ENCODE data around the gene LMNTD2.

Gene LMNTD2

GRCh38 chr11:560305-561147, at the start of gene LMNTD2, which contains the start of gene RASSF7:
Gene LMNTD2 (minus strand): TSS chr11:560738. CDS start chr11:560716, 22 bp downstream.
Gene RASSF7 (plus strand): TSS chr11:560970. CDS start chr11:561769, 799 bp downstream.
- peaks cover 21% of the 10 kb centered on the region for H3K27me3 ChIP-seq (replicated peaks; ENCODE audit: control insufficient read depth, insufficient read depth, low read length)
- peak; percentile 95 for DNase-seq (ENCODE audit: low read depth)
- H3K4me1 ChIP-seq (ENCODE audit: control insufficient read depth, insufficient read depth, low read length) = no peaks in the 10 kb centered on the region
- no peaks in the 10 kb centered on the region for H3K9me3 ChIP-seq (ENCODE audit: control insufficient read depth, low read length)
- peak within 1 kb of the TSS; percentile 51 for H3K9ac ChIP-seq (ENCODE audit: low read length)
- peak within 1 kb of the TSS; percentile 78 for H3K4me3 ChIP-seq (ENCODE audit: low read length)
- no peaks in the 10 kb centered on the region for H3K36me3 ChIP-seq (ENCODE audit: control insufficient read depth, insufficient read depth, low read length, severe bottlenecking)

GRCh38 chr11:609341-609811, 48.8 kb upstream of the LMNTD2 start:
- no peaks in the 10 kb centered on the region for H3K27me3 ChIP-seq (replicated peaks; ENCODE audit: control insufficient read depth, insufficient read depth, low read length)
- H3K9me3 ChIP-seq (ENCODE audit: control insufficient read depth, low read length) = no peaks in the 10 kb centered on the region
- no peak for DNase-seq (ENCODE audit: low read depth)
- peaks cover 2% of the 10 kb centered on the region for H3K4me1 ChIP-seq (ENCODE audit: control insufficient read depth, insufficient read depth, low read length)
- H3K36me3 ChIP-seq (ENCODE audit: control insufficient read depth, insufficient read depth, low read length, severe bottlenecking) = peaks cover 82% of the 10 kb centered on the region
- no peak overlapping the region for H3K4me3 ChIP-seq (ENCODE audit: low read length)
- H3K9ac ChIP-seq (ENCODE audit: low read length) = no peak overlapping the region

- peaks cover 87% of the 10 kb centered on the region for H3K36me3 ChIP-seq (ENCODE audit: control insufficient read depth, insufficient read depth, low read length, severe bottlenecking)
- no peak overlapping the region for H3K9ac ChIP-seq (ENCODE audit: low read length)
- no peaks in the 10 kb centered on the region for H3K27me3 ChIP-seq (replicated peaks; ENCODE audit: control insufficient read depth, insufficient read depth, low read length)
- H3K4me1 ChIP-seq (ENCODE audit: control insufficient read depth, insufficient read depth, low read length) = no peaks in the 10 kb centered on the region
- H3K4me3 ChIP-seq (ENCODE audit: low read length) = no peak overlapping the region
- H3K9me3 ChIP-seq (ENCODE audit: control insufficient read depth, low read length) = no peaks in the 10 kb centered on the region
- no peak for DNase-seq (ENCODE audit: low read depth)
These were observed 48.3 kb upstream of the LMNTD2 start for GRCh38 chr11:608791-609251.

- no peak for DNase-seq (ENCODE audit: low read depth)
- no peak overlapping the region for H3K4me3 ChIP-seq (ENCODE audit: low read length)
- H3K36me3 ChIP-seq (ENCODE audit: control insufficient read depth, insufficient read depth, low read length, severe bottlenecking) = peaks cover 92% of the 10 kb centered on the region
- H3K4me1 ChIP-seq (ENCODE audit: control insufficient read depth, insufficient read depth, low read length) = no peaks in the 10 kb centered on the region
- no peaks in the 10 kb centered on the region for H3K27me3 ChIP-seq (replicated peaks; ENCODE audit: control insufficient read depth, insufficient read depth, low read length)
- H3K9me3 ChIP-seq (ENCODE audit: control insufficient read depth, low read length) = no peaks in the 10 kb centered on the region
- H3K9ac ChIP-seq (ENCODE audit: low read length) = no peak overlapping the region
These were observed 47.6 kb upstream of the LMNTD2 start for GRCh38 chr11:607971-608659.

- H3K27me3 ChIP-seq (replicated peaks; ENCODE audit: control insufficient read depth, insufficient read depth, low read length) = no peaks in the 10 kb centered on the region
- H3K9ac ChIP-seq (ENCODE audit: low read length) = no peak overlapping the region
- DNase-seq (ENCODE audit: low read depth) = no peak
- H3K4me3 ChIP-seq (ENCODE audit: low read length) = no peak overlapping the region
- no peaks in the 10 kb centered on the region for H3K4me1 ChIP-seq (ENCODE audit: control insufficient read depth, insufficient read depth, low read length)
- H3K36me3 ChIP-seq (ENCODE audit: control insufficient read depth, insufficient read depth, low read length, severe bottlenecking) = peaks cover 90% of the 10 kb centered on the region
- no peaks in the 10 kb centered on the region for H3K9me3 ChIP-seq (ENCODE audit: control insufficient read depth, low read length)
These were observed 46.7 kb upstream of the LMNTD2 start for GRCh38 chr11:607020-607780.

- DNase-seq (ENCODE audit: low read depth) = no peak
- peaks cover 90% of the 10 kb centered on the region for H3K36me3 ChIP-seq (ENCODE audit: control insufficient read depth, insufficient read depth, low read length, severe bottlenecking)
These were observed 45.7 kb upstream of the LMNTD2 start for GRCh38 chr11:606245-606644.

GRCh38 chr11:605286-606129, 45.0 kb upstream of the LMNTD2 start:
- Histone ChIP-seq H3K4me1 (ENCODE audit: control insufficient read depth, insufficient read depth, low read length) (no peaks in the 10 kb centered on the region), H3K9ac (ENCODE audit: low read length) (no peak overlapping the region), H3K9me3 (ENCODE audit: control insufficient read depth, low read length) (no peaks in the 10 kb centered on the region), H3K36me3 (ENCODE audit: control insufficient read depth, insufficient read depth, low read length, severe bottlenecking) (peaks cover 87% of the 10 kb centered on the region), H3K4me3 (ENCODE audit: low read length) (no peak overlapping the region), H3K27me3 (replicated peaks; ENCODE audit: control insufficient read depth, insufficient read depth, low read length) (no peaks in the 10 kb centered on the region)
- DNase-seq (ENCODE audit: low read depth) = no peak

More at GRCh38 chr11:606245-606644, 45.7 kb upstream of the LMNTD2 start:
- Histone ChIP-seq H3K9ac (ENCODE audit: low read length) (no peak overlapping the region), H3K4me1 (ENCODE audit: control insufficient read depth, insufficient read depth, low read length) (no peaks in the 10 kb centered on the region), H3K4me3 (ENCODE audit: low read length) (no peak overlapping the region), H3K27me3 (replicated peaks; ENCODE audit: control insufficient read depth, insufficient read depth, low read length) (no peaks in the 10 kb centered on the region), H3K9me3 (ENCODE audit: control insufficient read depth, low read length) (no peaks in the 10 kb centered on the region)

GRCh38 chr11:603154-603553, 42.6 kb upstream of the LMNTD2 start:
- Histone ChIP-seq H3K4me3 (ENCODE audit: low read length) (no peak overlapping the region), H3K4me1 (ENCODE audit: control insufficient read depth, insufficient read depth, low read length) (no peaks in the 10 kb centered on the region), H3K9ac (ENCODE audit: low read length) (no peak overlapping the region), H3K36me3 (ENCODE audit: control insufficient read depth, insufficient read depth, low read length, severe bottlenecking) (peaks cover 89% of the 10 kb centered on the region), H3K9me3 (ENCODE audit: control insufficient read depth, low read length) (no peaks in the 10 kb centered on the region), H3K27me3 (replicated peaks; ENCODE audit: control insufficient read depth, insufficient read depth, low read length) (no peaks in the 10 kb centered on the region)
- DNase-seq (ENCODE audit: low read depth) = no peak

GRCh38 chr11:601573-602245, 41.2 kb upstream of the LMNTD2 start:
- Histone ChIP-seq H3K4me3 (ENCODE audit: low read length) (no peak overlapping the region), H3K36me3 (ENCODE audit: control insufficient read depth, insufficient read depth, low read length, severe bottlenecking) (peaks cover 87% of the 10 kb centered on the region), H3K27me3 (replicated peaks; ENCODE audit: control insufficient read depth, insufficient read depth, low read length) (no peaks in the 10 kb centered on the region)

More at GRCh38 chr11:601573-602245, 41.2 kb upstream of the LMNTD2 start:
- Histone ChIP-seq H3K9me3 (ENCODE audit: control insufficient read depth, low read length) (no peaks in the 10 kb centered on the region), H3K4me1 (ENCODE audit: control insufficient read depth, insufficient read depth, low read length) (no peaks in the 10 kb centered on the region), H3K9ac (ENCODE audit: low read length) (no peak overlapping the region)
- DNase-seq (ENCODE audit: low read depth) = no peak

Measured in adipocyte (in vitro differentiated cells).